Measurements from ENCODE around the gene GIPC3.
"Not testable (repeated sequence)": the region's sequence is repeated elsewhere in the genome, so short reads cannot be mapped to it uniquely, and the experiment has no call there.

GIPC3 gene

DNA sequence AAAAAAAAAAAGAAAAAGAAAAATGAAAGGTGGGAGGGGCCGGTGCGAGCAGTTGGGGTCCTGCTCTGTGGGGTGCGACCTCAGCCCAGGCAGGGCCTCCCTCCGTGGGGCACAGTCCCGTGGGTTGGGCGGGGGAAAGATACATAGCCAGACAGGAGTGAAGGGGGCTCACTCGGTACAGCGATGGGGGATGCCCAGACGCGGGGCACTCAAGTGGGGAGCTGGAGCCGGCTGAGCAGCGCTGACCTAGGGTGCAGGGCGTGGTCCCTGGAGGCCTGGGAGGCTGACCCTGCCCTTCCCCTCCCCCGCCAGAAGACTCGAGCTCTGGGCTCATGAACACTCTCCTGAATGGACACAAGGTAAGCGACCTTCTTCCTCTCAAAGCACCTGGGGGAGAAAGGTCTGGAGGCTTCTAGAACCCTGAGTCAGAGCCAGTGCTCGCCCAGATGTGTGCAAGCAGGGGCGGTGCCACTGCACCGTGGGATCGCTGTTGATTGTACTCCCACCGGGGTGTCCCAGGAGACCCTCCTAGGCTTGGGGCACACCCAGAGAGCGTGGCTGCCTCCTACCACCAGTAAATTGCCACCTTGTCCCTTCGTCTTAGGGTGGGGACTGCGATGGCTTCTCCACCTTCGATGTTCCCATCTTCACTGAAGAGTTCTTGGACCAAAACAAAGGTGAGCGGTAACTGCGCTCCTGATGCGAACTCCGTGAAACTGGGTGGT is 9.2 kb upstream of the GIPC3 start:
- in situ Hi-C loops (cut with MboI; ENCODE audit: low sequenced_read_pairs) = no loop called here

DNA sequence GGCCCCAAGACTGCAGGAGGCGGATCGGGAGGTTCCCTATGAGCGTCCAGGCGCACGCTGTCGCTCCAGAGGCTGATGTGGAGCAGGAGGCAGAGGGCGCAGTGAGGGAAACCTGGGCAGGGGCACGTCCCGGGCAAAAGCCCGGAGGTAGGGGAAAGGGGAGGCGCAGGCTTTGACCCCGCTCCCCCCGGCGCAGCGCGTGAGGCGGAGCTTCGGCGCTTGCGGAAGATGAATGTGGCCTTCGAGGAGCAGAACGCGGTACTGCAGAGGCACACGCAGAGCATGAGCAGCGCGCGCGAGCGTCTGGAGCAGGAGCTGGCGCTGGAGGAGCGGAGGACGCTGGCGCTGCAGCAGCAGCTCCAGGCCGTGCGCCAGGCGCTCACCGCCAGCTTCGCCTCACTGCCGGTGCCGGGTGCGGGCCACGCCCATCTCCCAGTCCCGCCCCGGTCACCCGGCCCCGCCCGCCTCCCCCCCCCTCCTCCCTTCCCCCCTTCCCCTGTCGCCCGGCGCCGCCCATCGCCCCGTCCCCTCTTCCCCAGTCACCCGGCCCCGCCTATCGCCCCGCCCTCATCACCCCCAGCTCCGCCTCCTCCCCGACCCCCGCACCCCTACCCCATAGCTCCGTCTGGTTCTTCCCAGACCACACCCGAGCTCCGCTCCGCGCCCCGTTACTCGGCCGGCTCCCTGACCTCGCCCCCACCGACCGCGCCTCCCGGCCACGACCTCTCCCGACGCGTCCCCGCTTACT is 8.4 kb upstream of the GIPC3 start:
- in situ Hi-C loops (cut with MboI; ENCODE audit: low sequenced_read_pairs) = no loop called here

DNA sequence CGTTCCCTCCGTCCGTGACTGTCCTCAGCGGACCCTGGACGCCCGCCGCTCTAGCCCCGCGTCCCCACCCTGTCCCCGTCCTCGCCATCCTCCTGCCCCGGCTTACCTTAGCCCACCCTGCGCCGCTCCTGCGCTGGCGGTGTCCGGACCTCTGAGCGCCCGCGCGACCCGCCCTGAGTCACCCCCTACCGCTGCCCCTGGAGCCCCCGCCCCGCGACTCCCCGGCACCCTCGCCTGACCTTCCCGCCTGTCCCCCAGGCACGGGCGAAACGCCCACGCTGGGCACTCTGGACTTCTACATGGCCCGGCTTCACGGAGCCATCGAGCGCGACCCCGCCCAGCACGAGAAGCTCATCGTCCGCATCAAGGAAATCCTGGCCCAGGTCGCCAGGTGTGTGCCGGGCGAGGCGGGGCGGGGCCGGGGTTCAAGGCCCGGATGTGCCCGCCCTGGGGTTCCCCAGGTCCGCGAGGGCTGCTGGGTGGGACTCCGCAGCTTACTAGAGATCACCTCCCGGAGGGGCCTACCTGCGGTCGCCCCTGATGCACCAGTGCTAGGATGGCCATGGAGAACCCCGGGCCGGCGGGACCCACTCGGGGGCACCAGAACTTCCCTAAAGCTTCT is 7.4 kb upstream of the GIPC3 start:
- in situ Hi-C loops (cut with MboI; ENCODE audit: low sequenced_read_pairs) = no loop called here

DNA sequence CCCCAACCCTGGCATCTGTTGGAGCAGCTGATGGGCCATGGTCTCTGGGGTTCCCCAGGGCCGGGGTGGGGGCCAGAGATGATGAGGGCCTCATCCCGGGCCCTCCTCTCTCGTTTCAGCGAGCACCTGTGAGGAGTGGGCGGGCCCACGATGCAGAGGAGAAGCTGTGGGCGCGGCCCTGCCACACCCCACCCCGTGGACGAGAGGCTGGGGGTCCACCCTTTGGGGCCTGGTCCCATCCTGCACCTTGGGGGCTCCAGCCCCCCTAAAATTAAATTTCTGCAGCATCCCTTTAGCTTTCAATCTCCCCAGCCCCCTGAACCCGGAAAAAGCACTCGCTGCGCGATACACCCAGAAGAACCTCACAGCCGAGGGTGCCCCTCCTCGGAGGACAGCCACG is 6.9 kb upstream of the GIPC3 start:
- in situ Hi-C loops (cut with MboI; ENCODE audit: low sequenced_read_pairs) = no loop called here

DNA sequence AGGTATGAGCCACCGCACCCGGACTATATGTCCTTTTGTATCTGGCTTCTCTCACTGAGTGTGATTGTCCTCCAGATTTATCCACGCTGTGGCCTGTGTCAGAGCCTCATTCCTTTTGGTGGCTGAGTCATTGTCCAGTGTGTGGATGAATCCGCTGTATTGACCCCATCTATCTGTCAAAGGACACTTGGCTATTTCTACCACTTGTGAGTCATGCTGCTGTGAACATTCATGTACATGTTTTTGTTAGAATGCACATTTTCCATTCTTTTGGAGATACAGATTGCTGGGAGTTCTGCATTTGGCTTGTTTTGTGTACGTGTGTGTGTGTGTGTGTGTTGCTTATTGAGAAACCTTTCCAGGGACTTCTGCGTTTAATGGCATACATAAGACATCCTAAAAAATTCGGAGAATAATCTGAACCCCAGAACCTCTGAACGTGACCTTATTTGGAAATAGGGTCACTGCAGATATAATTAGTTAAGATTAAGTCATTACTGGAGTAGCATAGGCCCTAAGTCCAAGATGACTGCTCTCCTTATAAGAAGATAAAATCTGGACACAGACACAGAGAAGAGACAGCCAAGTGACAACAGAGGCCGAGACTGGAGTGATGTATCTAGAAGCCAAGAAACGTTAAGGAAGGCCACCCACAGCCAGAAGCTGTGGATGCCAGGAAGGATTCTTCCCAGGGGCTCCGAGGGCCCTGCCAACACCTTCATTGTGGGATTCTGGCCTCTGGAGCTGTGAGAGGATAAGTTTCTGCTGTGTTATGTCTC is 4.9 kb upstream of the GIPC3 start:
- in situ Hi-C loops (cut with MboI; ENCODE audit: low sequenced_read_pairs) = no loop called here

DNA sequence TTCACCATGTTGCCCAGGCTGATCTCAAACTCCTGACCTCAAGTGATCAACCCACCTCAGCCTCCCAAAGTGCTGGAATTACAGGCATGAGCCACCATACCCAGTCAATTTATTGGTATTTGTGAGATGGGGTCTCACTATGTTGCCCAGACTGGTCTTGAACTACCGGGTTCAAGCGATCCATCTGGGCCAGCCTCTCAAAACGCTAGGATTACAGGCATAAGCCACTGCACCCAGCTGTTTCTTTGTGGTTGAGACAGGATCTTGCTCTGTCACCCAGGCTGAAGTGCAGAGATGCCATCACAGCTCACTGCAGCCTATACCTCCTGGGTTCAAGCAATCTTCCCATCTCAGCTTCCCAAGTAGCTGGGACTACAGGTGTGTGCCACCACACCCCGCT is 3.5 kb upstream of the GIPC3 start:
- in situ Hi-C loops (cut with MboI; ENCODE audit: low sequenced_read_pairs) = not testable (repeated sequence)

DNA sequence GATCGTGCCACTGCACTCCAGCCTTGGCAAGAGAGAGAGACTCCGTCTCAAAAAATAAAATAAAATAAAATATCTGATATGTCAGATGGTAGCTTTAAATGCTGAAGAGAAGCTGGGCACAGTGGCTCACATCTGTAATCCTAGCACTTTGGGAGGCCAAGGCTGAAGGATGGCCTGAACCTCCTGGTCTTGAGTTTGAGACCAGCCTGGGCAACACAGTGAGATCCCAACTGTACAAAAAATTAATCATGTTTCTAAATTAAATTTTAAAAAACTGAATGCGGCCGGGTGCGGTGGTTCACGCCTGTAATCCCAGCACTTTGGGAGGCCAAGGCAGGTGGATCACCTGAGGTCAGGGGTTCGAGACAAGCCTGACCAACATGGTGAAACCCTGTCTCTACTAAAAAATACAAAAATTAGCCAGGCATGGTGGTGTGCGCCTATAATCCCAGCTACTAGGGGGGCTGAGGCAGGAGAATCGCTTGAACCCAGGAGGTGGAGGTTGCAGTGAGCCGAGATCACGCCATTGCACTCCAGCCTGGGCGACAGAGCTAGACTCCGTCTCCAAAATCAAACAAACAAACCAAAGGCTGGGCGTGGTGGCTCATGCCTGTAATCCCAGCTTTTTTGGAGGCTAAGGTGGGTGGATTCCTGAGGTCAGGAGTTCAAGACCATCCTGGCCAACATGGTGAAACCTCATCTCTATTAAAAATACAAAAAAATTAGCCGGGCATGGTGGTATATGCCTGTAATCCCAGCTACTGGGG is 1.1 kb upstream of the GIPC3 start:
- in situ Hi-C loops (cut with MboI; ENCODE audit: low sequenced_read_pairs) = not testable (repeated sequence)

DNA sequence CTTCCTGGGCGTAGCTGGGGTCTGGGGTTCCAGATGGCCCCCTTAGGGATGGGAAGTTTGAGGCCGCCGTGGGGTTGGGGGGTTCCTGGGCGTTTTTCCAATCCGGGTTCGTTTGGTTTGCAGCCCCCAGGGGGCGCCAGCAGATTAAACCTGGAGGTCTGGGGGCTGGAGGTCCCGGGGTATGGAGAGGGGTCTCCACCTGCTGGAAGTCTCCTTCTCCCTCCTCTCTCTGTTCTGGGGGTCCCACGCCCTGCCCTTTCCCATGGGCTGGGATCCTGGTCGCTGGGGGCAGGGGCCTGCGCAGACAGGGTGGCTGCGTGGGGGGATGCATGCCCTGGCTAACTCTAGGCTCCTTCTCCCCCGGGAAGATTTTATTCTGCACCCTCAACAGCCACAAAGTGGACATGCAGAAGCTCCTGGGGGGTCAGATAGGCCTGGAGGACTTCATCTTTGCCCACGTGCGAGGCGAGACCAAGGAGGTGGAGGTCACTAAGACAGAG is 899 bp downstream of the GIPC3 start:
- in situ Hi-C loops (cut with MboI; ENCODE audit: low sequenced_read_pairs) = no loop called here

DNA sequence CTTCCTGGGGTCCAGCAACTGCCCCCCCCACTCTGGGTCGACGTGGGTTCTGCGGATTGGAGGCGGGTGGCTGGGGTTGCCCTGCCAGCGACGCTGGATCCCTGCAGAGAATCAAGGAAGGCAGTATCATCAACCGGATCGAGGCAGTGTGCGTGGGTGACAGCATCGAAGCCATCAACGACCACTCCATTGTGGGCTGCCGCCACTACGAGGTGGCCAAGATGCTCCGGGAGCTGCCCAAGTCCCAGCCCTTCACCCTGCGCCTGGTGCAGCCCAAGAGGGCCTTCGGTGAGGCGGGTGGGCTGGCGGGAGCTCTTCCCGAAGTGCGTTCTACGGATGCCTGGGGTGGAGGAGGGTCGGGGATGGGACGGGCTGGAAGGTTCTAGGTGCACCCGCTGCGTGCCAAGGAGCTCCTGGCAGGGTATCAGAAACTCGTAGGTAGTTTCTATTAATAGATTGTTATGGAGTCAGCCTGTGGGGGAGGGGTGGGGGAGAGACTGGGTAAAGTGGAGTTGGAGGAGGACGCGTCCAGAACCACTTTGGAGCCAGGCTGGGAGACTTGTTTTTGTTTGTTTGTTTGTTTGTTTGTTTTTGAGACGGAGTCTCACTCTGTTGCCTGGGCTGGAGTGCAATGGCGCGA is 1.5 kb downstream of the GIPC3 start:
- in situ Hi-C loops (cut with MboI; ENCODE audit: low sequenced_read_pairs) = no loop called here

DNA sequence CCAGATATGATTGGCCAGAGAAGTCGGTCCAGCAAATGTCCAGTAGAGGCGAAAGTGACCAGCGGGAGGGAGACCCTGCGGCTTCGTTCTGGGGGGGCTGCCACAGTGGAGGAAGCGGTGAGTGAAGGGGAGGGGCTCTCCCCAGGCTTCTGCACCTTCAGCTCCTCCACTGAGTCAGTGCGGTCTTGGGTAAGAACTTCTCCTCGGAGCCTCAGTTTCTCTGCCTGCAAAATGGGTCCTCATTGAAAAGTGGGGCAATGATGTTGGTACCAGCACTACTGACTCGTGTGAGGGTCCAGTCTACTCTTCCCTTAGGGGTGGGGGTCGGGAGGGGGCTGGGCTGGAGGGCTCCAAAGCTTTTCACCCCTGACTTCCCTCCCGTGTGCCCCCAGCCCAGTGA is 4.2 kb downstream of the GIPC3 start:
- in situ Hi-C loops (cut with MboI; ENCODE audit: low sequenced_read_pairs) = no loop called here

DNA sequence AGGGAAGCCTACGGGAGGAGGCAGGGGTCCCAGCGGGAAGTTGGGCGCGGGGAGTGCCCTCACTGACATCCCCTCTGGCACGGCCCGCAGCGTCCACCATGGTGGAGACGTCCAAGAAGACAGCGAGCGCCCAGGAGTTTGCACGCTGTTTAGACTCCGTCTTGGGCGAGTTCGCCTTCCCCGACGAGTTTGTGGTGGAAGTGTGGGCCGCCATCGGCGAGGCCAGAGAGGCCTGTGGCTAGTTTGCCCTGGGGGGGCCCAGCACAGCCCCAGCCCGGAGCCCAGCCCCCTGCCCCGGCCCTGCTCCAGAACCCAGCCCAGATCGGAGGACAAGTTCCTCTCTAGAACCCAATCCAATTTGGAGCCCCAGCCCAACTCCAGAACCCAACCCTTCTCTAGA is 4.7 kb downstream of the GIPC3 start:
- in situ Hi-C loops (cut with MboI; ENCODE audit: low sequenced_read_pairs) = no loop called here

DNA sequence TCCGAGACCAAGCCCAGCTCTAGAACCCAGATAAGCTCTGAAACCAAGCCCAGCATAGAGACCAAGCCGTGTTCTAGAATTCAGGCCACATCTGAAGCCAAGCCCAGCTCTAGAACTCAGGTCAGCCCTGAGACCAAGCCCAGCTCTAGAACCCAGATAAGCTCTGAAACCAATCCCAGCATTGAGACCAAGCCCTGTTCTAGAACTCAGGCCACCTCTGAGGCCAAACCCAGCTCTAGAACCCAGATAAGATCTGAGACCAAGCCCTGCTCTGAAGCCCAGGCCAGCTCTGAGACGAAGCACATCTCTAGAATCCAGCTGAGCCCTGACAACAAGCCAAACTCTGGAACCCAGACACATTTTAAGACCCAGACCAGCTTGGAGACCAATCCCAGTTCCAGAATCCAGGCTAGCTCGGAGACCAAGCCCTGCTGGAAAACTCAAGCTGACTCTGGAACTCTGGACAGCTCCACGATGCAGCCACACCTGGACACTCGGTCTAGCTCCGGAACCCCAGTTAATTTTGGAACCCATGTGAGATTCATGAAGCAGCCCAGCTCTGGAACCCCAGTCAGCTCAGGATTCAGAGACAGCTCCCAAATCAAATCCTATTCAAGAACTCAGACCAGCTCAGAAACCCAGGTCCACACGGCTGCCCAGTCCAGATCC is 5.8 kb downstream of the GIPC3 start:
- in situ Hi-C loops (cut with MboI; ENCODE audit: low sequenced_read_pairs) = no loop called here

DNA sequence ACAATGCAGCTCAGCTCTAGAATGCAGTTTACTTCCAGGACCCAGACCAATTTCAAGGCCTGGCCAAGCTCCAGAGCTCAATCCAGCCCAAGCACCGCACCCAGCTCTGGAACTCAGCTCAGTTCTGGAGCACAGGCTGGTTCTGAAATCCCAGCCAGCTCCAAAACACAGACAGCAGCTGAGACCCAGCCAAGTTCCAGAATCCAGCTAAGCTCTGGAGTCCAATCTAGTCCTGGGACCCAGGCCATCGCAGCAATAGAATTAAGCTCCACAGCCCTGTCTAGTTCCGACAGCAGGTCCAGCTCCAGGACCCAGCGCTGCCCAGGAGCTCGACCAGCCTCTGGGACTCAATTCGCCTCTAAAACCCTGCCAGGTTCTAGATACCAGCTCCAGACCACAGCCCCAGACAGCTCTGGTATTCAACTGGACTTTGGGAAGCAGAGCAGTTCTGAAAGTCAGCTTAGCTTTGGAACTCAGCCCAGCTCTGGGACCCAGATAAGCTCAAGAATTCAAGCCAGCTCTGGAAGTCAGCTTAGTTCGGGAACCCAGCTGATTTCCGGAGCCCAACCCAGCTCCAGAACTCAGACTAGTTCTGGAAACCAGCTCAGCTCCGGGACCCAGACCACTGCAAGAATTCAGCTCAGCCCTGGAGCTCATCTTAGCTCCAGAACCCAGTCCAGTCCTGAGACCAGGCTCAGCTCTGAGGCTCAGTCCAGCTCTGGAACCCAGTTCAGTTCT is 6.8 kb downstream of the GIPC3 start:
- in situ Hi-C loops (cut with MboI; ENCODE audit: low sequenced_read_pairs) = no loop called here

DNA sequence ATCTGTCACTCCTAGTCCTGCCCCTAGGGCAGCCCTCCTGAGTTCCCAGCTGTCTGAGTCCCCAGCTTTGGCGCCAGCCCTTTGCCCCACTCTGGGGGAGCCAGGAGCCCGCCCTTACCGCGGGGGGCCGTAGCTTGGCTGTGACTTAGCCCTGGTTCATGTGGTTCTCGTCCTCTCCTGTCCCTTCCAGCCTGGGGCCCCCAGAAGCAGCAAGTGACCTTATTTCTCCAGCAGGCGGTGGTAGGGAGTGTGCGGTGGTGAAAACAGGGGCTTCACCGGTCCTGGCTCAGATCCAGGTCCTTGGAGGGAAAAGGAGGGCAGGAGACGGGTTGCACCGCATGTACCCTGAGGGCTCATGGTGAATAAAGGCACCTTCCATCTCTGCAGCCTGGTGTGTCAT is 7.9 kb downstream of the GIPC3 start:
- in situ Hi-C loops (cut with MboI; ENCODE audit: low sequenced_read_pairs) = no loop called here

DNA sequence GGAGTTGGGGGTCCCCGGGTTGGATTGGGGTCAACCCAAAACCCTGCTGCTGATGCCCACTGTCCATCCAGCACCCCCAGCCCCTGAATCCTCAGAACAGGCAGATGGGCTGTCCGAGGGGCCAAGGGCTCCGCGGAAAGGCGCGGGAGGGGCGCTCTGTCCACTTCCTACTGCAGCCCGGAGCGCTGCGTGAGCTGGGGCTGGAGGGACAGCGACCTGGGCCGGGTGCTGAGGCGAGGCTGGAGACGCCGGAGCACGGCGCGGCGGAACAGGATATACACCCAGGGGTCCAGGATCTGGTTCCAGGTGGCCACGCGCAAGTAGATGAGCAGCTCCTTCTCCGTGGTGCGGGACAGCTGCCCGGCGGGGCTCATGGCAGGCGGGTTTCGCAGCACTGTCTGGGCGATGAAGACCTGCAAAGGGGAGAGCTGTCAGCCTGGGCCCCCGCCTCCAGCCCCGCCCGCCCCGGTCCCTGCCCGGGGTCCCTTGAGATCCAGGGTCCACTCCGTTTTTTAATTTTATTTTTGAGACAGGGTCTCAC is 10.3 kb downstream of the GIPC3 start:
- in situ Hi-C loops (cut with MboI; ENCODE audit: low sequenced_read_pairs) = no loop called here

DNA sequence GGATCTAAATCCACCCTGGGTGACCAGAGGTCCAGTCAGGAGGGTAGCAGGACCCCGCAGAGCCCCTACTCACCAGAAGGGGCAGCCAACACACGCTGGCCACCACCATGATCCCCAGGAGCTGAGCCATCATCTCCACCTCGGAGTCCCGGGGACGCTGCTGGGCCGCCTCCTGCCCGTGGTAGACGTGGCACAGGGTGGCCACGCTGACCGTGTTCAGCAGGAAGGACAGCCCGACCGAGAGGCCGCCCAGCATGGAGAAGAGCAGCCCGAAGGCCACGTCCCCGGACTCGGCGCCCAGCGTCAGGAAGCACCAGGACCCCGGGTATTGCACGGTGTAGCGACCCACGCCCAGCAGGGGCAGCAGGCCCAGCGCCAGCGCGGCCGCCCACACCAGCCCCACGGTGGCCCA is 14.5 kb downstream of the GIPC3 start:
- in situ Hi-C loops (cut with MboI; ENCODE audit: low sequenced_read_pairs) = no loop called here

DNA sequence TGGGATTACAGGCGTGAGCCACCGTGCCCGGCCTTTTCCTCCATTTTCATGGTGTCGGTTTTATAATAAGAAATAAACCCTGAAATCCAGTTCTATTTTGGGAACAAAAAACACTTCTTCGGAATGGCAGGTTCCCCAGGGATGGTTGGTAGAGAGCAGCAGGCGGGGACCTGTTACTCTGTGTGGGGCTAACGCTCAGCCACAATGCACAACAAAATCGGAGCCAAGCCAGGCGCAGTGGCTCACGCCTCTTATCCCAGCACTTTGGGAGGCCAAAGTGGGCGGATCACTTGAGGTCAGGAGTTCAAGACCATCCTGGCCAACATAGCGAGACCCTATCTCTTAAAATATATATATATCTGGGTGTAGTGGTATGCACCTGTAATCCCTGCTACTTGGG is 15.7 kb downstream of the GIPC3 start:
- in situ Hi-C loops (cut with MboI; ENCODE audit: low sequenced_read_pairs) = no loop called here

DNA sequence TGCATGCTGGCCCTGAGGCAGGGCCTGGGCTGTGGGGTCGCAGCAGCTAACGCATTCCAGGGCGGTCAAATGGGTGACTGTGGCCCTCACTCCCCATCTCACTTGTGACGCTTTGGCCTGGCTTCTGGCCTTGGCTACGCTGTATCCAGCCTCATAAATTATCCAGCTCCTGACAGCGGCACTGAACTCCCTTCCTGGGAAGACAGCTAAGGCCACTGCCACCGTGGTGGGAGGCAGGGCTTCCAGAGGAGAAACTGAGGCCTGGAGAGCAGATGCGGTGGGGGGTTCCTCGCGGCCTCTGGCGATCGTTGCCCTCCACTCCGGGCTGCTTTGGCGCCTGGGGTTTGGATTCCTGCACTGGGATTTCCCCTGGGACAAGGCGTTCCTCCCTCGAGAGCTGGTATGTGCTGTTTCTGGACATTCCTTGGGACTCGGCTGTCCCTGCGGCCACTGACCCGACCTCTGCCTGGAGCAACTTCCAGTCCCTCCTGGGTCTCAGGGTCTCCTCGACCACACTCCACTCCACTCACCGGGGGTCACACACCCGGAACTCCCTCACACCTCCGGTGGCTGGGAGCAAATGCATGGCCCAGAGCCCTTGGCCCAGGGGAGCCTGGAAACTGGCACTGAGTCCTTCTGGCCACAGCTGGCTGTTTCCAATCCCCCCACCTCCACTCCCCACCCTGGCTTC is 18.0 kb downstream of the GIPC3 start:
- in situ Hi-C loops (cut with MboI; ENCODE audit: low sequenced_read_pairs) = no loop called here
